Loucy (cell line): ENCODE measurements around the gene ENTHD1.

Experiments used
- H2AFZ ChIP-seq: fragments of 200-600 bp; sonication (generic); 2 replicates; pipeline ENCODE4 v1.6.0; 2016; ENCODE audit warnings: antibody characterized with exemption, mild to moderate bottlenecking, low read length, moderate library complexity
- H3F3A ChIP-seq: fragments of 200-600 bp; 2 replicates; pipeline ENCODE4 v1.6.0; 2016; ENCODE audit warnings: antibody characterized with exemption, low read depth, mild to moderate bottlenecking
- H3K27me3 ChIP-seq: fragments of 200-600 bp; sonication (generic); 2 replicates; pipeline ENCODE4 v1.6.1; 2014; ENCODE audit warnings: low read length, mild to moderate bottlenecking; ENCODE audit not compliant: insufficient read depth, poor library complexity, severe bottlenecking
- H3K36me3 ChIP-seq: fragments of 200-600 bp; sonication (generic); 2 replicates; pipeline ENCODE4 v1.6.1; 2016; ENCODE audit warnings: low read length; ENCODE audit not compliant: insufficient read depth
- H3K4me1 ChIP-seq: fragments of 200-600 bp; sonication (generic); 2 replicates; pipeline ENCODE4 v1.5.1; 2014; ENCODE audit warnings: low read length, mild to moderate bottlenecking; ENCODE audit not compliant: insufficient read depth, poor library complexity, severe bottlenecking
- H3K4me2 ChIP-seq: fragments of 200-600 bp; sonication (generic); 2 replicates; pipeline ENCODE4 v1.6.0; 2014; ENCODE audit warnings: antibody characterized with exemption, low read length, low read depth, mild to moderate bottlenecking; ENCODE audit not compliant: poor library complexity, severe bottlenecking
- H3K4me3 ChIP-seq: fragments of 200-600 bp; sonication (generic); 2 replicates; pipeline ENCODE4 v1.5.1; 2014; ENCODE audit warnings: low read length, mild to moderate bottlenecking, mixed read lengths; ENCODE audit not compliant: poor library complexity, severe bottlenecking
- H3K79me2 ChIP-seq: fragments of 200-600 bp; sonication (generic); 2 replicates; pipeline ENCODE4 v1.6.1; 2014; ENCODE audit warnings: low read length; ENCODE audit not compliant: insufficient read depth
- H3K9ac ChIP-seq: fragments of 200-600 bp; sonication (generic); 2 replicates; pipeline ENCODE4 v1.6.0; 2014; ENCODE audit warnings: mild to moderate bottlenecking, low read depth, low read length, moderate library complexity; ENCODE audit not compliant: poor library complexity, severe bottlenecking
- H3K9me2 ChIP-seq: fragments of 200-600 bp; sonication (generic); replicated peaks from 2 replicates; pipeline ENCODE4 v1.6.1; 2016; ENCODE audit warnings: low read depth, low read length, mixed read lengths
- H3K9me3 ChIP-seq: fragments of 200-600 bp; sonication (generic); 2 replicates; pipeline ENCODE4 v1.6.1; 2014; ENCODE audit warnings: mild to moderate bottlenecking, antibody characterized with exemption, low read length, low read depth; ENCODE audit not compliant: insufficient read depth
- H4K20me1 ChIP-seq: fragments of 200-600 bp; sonication (generic); 2 replicates; pipeline ENCODE4 v1.6.0; 2014; ENCODE audit warnings: antibody characterized with exemption, low read length, mild to moderate bottlenecking; ENCODE audit not compliant: insufficient read depth, poor library complexity, severe bottlenecking
- CTCF ChIP-seq: fragments of 200-600 bp; sonication (generic); conservative IDR thresholded peaks from 2 replicates; pipeline ENCODE4 v1.5.1; 2014; ENCODE audit warnings: mild to moderate bottlenecking, antibody characterized with exemption, low read length
- EZH2phosphoT487 ChIP-seq: fragments of 200-600 bp; IDR thresholded peaks from 2 replicates; pipeline ENCODE4 v1.6.1; 2018; ENCODE audit warnings: antibody characterized with exemption, mild to moderate bottlenecking, moderate library complexity, borderline replicate concordance

Gene ENTHD1

GRCh38 chr22:39765046-39765445, 128.5 kb downstream of the ENTHD1 start:
- Histone ChIP-seq H3K79me2 (no peaks in the 10 kb centered on the region), H3K27me3 (no peaks in the 10 kb centered on the region), H3K4me3 (no peak overlapping the region), H3F3A (no peaks in the 10 kb centered on the region), H3K36me3 (no peaks in the 10 kb centered on the region), H3K4me2 (no peak overlapping the region), H3K9ac (no peak overlapping the region), H3K4me1 (no peaks in the 10 kb centered on the region), H3K9me2 (no peaks in the 10 kb centered on the region), H4K20me1 (no peaks in the 10 kb centered on the region), H3K9me3 (no peaks in the 10 kb centered on the region), H2AFZ (0 out of 2 replicates have a peak overlapping the region, but pooled peaks have one; percentile 9)
- no peak for TF ChIP-seq CTCF

DNA sequence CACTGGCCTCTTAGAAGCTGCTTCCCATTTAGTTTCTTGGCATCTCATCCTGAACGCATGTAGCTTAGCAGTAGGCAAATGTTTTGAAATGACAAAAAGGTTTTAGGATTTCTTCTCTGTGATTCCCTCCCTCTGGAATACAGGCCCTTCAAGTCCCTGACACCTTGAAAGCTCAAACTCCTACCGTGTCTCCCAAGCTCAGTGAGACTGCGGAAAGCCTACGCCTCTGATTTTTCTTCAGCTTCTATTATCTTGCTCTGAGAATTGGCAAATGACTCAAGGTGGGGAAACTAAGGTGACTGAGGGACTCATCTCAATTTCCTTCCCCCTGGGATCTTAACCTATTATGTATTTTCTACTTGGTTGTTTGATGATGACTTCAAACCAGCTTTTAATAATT, 130.3 kb downstream of the ENTHD1 start:
- H3F3A ChIP-seq, result no peaks in the 10 kb centered on the region
- H3K4me3 ChIP-seq, result no peak overlapping the region
- H3K9ac ChIP-seq, result no peak overlapping the region
- H3K9me3 ChIP-seq, result no peaks in the 10 kb centered on the region
- no peak overlapping the region for H2AFZ ChIP-seq
- H3K36me3 ChIP-seq, result no peaks in the 10 kb centered on the region
- H3K27me3 ChIP-seq, result no peaks in the 10 kb centered on the region
- TF ChIP-seq EZH2phosphoT487 (no peak), CTCF (no peak)
- no peak overlapping the region for H3K4me2 ChIP-seq
- no peaks in the 10 kb centered on the region for H3K79me2 ChIP-seq
- no peaks in the 10 kb centered on the region for H3K9me2 ChIP-seq
- H4K20me1 ChIP-seq, result no peaks in the 10 kb centered on the region
- H3K4me1 ChIP-seq, result no peaks in the 10 kb centered on the region

GRCh38 chr22:39750759-39751158, 142.8 kb downstream of the ENTHD1 start:
- no peak for TF ChIP-seq CTCF
- no peak for TF ChIP-seq EZH2phosphoT487
- no peak overlapping the region for H3K4me3 ChIP-seq
- no peak overlapping the region for H2AFZ ChIP-seq
- peaks cover 24% of the 10 kb centered on the region for H3K4me1 ChIP-seq
- H3K9me2 ChIP-seq, result no peaks in the 10 kb centered on the region
- H3K9ac ChIP-seq, result no peak overlapping the region
- H4K20me1 ChIP-seq, result no peaks in the 10 kb centered on the region
- H3K9me3 ChIP-seq, result no peaks in the 10 kb centered on the region
- H3K79me2 ChIP-seq, result no peaks in the 10 kb centered on the region
- no peak overlapping the region for H3K4me2 ChIP-seq
- no peaks in the 10 kb centered on the region for H3F3A ChIP-seq
- no peaks in the 10 kb centered on the region for H3K36me3 ChIP-seq
- no peaks in the 10 kb centered on the region for H3K27me3 ChIP-seq
